NCI-H1436 treated with DMSO at 0.1 percent for 48 hours (cell line): ENCODE measurements around the gene RERE.

Experiments used
- DNase-seq: peaks from one replicate; lab custom pipeline; 2025; lab: John Stamatoyannopoulos, UW

Gene RERE

GRCh38 chr1:8540971-8541370 is 276.5 kb downstream of the RERE start:
- no peak for DNase-seq

GRCh38 chr1:8540261-8540941 is 277.0 kb downstream of the RERE start:
- DNase-seq: no peak

- no peak for DNase-seq
Measured at GRCh38 chr1:8539683-8540082, 277.8 kb downstream of the RERE start.

- no peak for DNase-seq
Measured at GRCh38 chr1:8538502-8538901, 278.9 kb downstream of the RERE start.

GRCh38 chr1:8537991-8538390 is 279.4 kb downstream of the RERE start:
- no peak for DNase-seq

- no peak for DNase-seq
Measured at GRCh38 chr1:8536515-8536914, 280.9 kb downstream of the RERE start.

GRCh38 chr1:8533907-8534306 is 283.5 kb downstream of the RERE start:
- no peak for DNase-seq

- no peak for DNase-seq
Measured at GRCh38 chr1:8533124-8533523, 284.3 kb downstream of the RERE start.

GRCh38 chr1:8529901-8530300 is 287.5 kb downstream of the RERE start:
- no peak for DNase-seq

GRCh38 chr1:8527941-8528340 is 289.5 kb downstream of the RERE start:
- DNase-seq: no peak

GRCh38 chr1:8525558-8526275 is 291.7 kb downstream of the RERE start:
- peak; percentile 57 for DNase-seq

- no peak for DNase-seq
Measured at GRCh38 chr1:8525216-8525557, 292.3 kb downstream of the RERE start.

GRCh38 chr1:8524627-8525157 is 292.7 kb downstream of the RERE start:
- DNase-seq: no peak

GRCh38 chr1:8523666-8524206 is 293.7 kb downstream of the RERE start:
- DNase-seq: no peak

- no peak for DNase-seq
Measured at GRCh38 chr1:8520483-8520966, 296.9 kb downstream of the RERE start.

GRCh38 chr1:8519167-8519566 is 298.3 kb downstream of the RERE start:
- DNase-seq: no peak

- no peak for DNase-seq
Measured at GRCh38 chr1:8518490-8518801, 299.0 kb downstream of the RERE start.

GRCh38 chr1:8517661-8518489 is 299.6 kb downstream of the RERE start:
- no peak for DNase-seq

GRCh38 chr1:8516793-8517556 is 300.5 kb downstream of the RERE start:
- no peak for DNase-seq

GRCh38 chr1:8516278-8516777 is 301.1 kb downstream of the RERE start:
- no peak for DNase-seq

GRCh38 chr1:8512504-8512903 is 304.9 kb downstream of the RERE start:
- no peak for DNase-seq
